ENCODE measurements around the gene CNGB1.

- no peak for TF ChIP-seq CTCF (IDR thresholded peaks at IDR 0.05)
- no peak for TF ChIP-seq POLR2A (IDR thresholded peaks at IDR 0.05)
These were observed 55.0 kb downstream of the CNGB1 start for GRCh38 chr16:57915811-57916488.

All from prostate gland (tissue), 2 donors.